ENCODE data around the gene EID2.

- TF ChIP-seq CBX5 (IDR thresholded peaks at IDR 0.05; ENCODE audit: low read depth, low read length) (no peak), USF2 (IDR thresholded peaks at IDR 0.05; ENCODE audit: low read length) (no peak), CTCF (IDR thresholded peaks at IDR 0.05; ENCODE audit: control extremely low read depth in 1 of 3, insufficient read depth in 1 of 3, low read depth in 1 of 3, low read length in 3 of 3) (peak; percentile 94 to 99 (median 99)), EZH2 (IDR thresholded peaks at IDR 0.05; ENCODE audit: low read depth, low read length, severe bottlenecking) (no peak), NRF1 (IDR thresholded peaks at IDR 0.05; ENCODE audit: low read depth, low read length) (peak; percentile 100), EP300 (IDR thresholded peaks at IDR 0.05; ENCODE audit: borderline replicate concordance in 1 of 2, low read depth in 2 of 2, low read length in 2 of 2) (no peak), GTF2F1 (IDR thresholded peaks at IDR 0.05; ENCODE audit: borderline replicate concordance, low read depth, low read length) (peak; percentile 51; the same call in 1 of the 2 replicates), GABPA (IDR thresholded peaks at IDR 0.05; ENCODE audit: borderline replicate concordance, insufficient read depth, low read length) (peak; percentile 57; the same call in 1 of the 2 replicates), KDM1A (IDR thresholded peaks at IDR 0.05; ENCODE audit: borderline replicate concordance, low read length) (peak; percentile 80)
These were observed 7.5 kb downstream of the EID2 start, which contains the start of gene EID2B for GRCh38 chr19:39532233-39533002.
